HG02884 (cell line): ENCODE measurements around the gene MRPL3.
"Not testable (repeated sequence)": the region's sequence is repeated elsewhere in the genome, so short reads cannot be mapped to it uniquely, and the experiment has no call there.

Experiments used
- ATAC-seq: cut with Tn5 transposase; IDR thresholded peaks from one replicate; pipeline ENCODE4 v1.9.1; 2021; ENCODE audit warnings: mild to moderate bottlenecking, moderate library complexity; ENCODE audit not compliant: unreplicated experiment

MRPL3 gene

DNA sequence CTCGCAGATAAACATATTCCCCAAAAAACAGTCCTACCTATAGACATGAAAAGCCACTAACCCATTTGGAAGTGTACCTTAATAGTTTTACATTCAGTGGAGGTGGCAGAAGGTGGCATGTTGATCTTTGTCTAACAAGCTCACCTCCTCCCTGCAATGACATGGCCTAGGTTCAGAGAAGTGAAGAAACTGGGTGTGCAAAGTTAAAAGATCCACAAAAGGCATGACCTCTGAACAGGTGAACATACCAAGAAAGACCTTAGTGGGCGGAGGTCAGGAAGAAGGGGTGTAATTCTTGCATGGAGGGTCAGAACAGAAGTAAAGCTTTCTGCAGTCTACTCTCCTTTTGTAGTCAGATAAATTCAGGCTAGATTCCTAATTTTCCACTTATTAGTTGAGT is 822 bp downstream of the MRPL3 start:
- no peak for ATAC-seq

DNA sequence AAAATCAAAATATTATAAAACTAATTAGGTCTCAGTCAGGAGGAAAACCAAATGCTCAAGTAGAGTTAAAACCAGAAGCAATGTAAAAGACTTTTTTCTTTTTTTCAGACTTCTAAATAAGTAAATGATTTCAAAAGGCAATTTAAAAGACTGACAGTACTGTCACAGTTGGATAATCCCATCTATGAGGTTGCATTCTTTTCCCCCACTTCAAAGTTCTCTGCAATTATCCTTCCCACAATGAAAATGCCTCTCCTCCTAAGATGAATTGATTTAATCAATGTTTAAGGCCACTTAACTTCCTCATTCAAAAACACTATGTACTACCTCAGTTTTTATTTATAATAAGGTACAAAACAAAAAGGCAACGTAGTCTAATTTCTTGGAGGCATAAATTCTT is 8.1 kb downstream of the MRPL3 start:
- ATAC-seq = no peak

DNA sequence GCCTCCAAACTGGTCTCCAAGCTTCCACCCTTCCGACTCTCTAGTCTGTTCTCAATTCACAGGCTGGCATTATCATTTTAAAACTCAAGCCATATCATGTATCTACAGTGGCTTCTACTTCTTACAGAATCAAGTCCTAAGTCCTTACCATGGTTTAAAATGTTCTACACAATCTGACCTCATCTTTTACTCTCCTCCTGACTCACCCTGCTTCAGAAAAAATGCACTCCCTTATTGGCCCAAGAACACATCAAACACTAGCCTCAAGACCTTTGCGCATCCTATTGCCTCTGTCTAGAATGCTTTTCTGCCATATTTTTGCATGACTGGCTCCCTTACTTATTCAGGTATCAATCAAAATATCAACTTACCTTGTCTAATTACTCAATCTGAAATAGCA is 11.0 kb downstream of the MRPL3 start:
- no peak for ATAC-seq

DNA sequence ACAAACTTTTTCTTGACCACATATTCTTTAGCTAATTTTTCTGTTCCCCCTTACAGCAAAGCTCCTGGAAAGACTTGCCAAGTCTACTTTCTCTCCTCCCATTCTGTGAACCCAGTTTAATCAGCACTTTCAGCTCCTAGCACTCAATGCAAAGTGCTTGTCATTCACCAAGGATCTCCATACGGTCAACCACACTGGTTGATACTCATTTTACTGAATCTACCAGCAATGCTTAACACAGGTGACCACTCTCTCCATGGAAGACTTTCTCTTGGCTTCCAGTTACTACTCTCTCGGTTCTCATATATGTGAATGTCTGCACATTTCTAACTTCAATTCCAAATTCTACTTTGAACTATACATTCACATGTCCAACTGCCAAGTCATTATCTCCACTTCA is 11.7 kb downstream of the MRPL3 start:
- no peak for ATAC-seq

DNA sequence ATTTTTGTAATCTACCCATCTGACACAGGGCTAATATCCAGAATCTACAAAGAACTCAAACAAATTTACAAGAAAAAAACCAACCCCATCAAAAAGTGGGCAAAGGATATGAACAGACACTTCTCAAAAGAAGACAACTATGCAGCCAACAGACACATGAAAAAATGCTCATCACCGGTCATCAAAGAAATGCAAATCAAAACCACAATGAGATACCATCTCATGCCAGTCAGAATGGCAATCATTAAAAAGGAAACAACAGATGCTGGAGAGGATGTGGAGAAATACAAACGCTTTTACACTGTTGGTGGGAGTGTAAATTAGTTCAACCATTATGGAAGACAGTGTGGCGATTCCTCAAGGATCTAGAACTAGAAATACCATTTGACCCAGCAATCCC is 16.2 kb downstream of the MRPL3 start:
- not testable (repeated sequence) for ATAC-seq

DNA sequence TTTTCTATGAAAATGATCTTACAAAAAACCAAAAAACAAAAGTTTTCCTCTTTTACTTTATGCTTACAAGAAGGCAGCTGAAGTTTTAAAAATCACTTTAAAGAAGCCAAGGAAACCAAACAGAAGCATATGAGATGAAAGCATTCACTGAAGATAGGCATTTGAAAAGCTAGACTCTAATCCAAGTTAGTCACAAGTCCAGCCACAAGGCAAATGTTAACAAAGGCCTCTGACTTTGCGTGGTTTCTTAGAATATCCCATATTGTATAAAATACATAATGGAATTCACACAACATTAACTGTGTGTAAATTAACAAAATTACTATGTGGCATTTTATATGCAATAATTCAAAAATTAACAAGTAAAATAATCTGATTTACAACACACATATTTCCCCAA is 17.7 kb downstream of the MRPL3 start:
- no peak for ATAC-seq

DNA sequence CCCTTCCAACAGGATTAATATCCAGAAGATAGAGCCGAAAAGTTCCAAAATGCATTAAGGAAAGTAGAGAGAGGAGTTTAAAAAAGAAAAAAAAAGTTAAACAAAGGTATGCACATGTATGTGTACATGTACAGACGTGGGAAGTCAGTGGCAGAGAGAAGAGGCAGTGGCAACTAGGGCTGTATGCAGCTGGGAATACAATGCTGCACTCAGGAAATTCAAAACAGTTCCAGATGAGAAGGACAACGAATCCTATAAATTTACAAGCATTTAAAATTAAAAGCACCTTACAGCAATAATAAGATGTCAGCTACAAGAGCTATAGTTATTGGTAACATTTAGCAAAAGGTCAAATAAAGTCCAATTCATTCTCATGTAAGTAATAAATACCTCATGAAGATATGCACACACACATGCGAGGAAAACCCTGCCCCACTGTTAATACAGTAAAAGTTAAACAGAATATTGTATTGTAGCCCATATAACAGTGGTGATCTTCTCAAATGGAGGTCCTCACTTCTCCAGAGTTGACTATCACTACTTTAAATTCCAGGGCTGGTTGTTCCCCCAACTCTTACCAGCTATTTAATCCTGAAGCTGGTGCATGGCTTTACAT is 18.2 kb downstream of the MRPL3 start:
- ATAC-seq = no peak

DNA sequence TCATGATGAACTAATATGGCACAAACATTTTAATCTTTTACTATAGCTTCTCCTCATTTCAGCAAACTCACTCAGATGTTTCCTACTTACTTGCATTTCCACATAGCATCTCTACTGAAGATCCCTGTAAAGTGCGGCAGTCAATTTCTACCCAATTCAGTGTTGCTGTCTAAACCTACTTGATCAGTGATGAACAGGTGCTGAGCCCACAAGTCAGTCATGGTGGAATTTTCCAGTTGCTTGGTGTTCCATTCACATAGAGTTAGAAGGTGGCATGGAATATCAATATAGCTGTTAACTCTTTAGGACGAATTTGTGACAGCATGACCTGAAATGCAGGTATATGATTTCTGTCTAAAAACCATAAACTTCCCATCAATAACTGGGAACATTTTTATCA is 22.7 kb downstream of the MRPL3 start:
- ATAC-seq = no peak

DNA sequence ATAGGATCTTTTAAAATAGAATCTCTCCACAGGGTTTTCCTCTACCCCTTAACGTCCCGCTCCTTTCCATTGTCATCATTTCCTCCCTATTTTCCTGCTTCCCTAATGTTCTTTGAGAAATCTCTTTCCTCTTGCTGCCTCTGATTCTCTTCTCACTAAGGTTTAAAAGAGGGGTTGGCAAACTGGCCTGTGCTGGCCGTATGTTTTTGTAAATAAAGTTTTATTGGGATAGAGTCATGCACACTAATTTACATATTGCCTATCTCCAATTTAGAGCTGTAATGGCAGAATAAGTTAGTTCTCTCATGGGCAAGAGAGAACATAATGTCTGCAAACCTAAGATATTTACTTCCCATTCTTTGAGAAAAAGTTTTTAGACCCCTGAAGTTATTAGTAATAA is 25.0 kb downstream of the MRPL3 start:
- no peak for ATAC-seq

DNA sequence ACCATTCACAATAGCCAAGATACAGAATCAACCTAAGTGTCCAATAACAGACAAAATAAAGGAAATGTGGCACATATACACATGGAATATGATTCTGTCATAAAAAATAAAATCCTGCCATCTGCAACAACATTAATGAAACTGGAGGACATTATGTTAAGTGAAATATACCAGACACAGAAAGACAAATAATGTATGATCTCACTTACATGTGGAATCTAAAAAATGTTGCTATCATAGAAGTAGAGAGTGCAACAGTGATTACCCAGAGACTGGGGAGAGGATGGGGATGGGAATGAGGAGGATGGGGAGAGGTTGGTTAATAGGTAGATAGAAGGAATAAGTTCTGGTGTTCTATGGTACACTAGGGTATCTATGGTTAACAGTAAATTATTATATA is 28.7 kb downstream of the MRPL3 start:
- no peak for ATAC-seq

DNA sequence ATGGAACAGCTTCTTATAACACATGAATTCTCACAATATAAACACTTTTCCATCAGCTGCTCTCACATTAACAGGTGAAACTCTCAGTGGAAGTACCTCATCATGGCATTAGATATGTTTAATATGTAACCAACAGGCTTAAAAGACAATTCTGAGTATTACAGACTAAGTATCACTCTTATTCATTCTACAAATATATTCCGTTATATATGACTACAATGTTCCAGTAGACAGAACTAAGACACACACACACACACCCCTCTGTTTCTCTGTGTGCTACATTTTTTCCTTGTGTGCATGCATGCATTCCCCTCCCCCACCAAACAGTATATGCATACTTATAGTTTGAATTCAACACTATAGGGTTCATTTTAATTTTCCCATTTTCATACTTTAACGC is 32.4 kb downstream of the MRPL3 start:
- no peak for ATAC-seq

DNA sequence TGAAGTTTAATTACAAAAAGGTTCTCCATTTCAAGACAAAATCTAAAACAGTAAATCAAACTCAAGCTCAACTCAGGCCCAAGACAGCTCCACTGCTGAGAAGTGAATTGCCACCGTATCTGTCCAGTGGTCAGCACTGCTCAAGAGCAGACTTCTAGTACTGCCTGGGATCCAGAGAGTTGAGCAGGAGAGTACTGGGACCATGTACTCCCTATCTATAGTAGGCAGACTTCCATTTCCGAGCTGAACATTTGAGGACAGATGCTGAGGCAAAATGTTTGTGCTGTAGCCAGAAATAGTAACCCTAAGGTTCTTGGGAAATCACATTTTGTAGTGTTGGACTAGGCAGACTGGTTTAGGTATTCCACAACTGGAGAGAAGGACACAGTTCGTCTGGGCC is 44.1 kb downstream of the MRPL3 start:
- no peak for ATAC-seq

DNA sequence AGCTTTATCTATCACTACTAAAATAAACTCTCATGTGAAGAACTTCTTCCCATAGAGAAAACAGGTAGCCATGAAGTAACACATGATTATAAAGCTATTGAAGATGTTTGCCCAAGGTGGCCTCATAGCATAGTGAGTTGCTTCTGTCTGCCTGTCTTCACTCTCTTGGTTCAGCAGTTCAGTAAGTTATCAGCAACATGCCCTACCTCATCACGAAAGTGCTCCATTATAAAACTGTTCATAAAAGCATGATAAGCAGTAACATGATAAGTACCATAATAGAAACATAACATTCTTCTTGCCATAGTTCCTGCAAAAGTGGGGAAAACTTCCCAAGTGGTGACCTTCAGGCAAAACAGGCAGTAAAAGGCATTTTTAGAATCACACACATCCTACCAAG is 45.6 kb downstream of the MRPL3 start:
- no peak for ATAC-seq

DNA sequence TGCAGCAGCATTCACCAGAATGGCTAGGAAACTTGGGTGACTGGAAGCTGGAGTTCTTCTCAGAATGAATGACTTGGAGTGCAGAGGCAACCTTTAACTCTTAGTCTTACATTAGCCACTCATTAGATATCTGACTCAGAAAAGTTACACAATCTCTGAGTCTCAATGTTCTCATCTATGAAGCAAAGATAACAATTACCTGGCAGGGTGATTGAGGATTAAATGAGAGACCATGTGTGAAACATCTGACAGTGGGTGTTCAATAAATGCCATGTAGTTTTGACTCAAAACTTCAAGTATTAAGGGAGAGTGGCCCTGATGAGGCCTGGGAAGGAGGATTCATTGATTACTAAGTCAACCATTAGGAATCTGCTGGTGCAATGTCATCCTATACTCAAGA is 48.3 kb downstream of the MRPL3 start:
- no peak for ATAC-seq

DNA sequence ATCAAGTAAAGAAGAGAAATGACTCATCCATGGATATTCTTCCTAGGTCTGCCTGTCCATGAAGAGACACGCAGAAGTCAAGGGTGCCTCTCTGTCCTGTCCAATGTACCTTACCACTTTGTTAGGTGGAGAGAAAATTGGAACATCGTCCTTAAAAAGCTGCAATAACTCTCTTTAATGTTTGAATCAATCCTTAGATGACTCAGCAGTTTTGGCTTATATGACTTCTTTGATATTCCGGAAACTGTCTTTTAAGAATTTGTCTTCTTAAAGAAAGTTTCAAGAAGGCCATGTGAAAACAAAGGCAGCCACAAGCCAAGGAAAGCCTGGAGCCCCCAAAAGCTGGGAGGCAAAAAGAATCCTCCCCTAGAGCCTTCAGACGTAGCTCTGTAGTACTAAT is 49.2 kb downstream of the MRPL3 start:
- ATAC-seq = no peak

DNA sequence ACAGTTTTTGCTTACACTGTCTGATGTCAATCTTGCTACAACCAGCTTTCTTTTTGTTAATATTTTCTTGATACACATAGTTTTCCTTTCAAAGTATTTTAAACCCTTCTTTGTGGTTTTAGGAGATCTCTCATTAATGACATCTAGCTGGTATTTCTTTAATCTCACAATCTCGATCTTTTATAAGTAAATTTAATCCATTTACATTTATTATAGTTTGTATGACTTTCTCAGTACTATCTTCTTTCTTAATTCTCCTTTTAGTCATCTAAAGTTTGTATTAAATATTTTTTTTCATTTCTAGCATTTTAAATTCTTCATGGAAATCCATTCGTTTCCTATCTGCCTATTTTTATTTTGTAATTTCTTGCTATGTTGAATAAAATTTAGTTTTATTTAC is 55.4 kb downstream of the MRPL3 start:
- no peak for ATAC-seq

DNA sequence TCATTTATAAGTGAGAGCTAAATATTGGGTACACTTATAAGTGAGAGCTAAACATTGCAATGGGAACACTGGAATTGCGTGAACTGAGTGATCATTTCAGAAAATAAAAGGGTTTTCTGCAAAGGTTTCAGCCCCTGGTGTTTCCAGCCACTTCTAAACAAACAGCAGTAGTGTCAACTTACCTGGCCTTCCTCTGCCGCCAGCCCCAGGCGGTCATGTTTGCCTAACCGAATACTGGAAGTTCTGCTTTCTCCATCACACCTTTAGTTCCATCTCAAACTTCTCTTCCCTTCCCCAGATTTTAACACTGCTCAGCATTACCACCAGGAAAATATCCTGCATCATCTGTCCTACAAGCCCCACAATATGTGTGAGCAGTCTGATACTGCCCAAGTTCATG is 58.6 kb downstream of the MRPL3 start:
- no peak for ATAC-seq

DNA sequence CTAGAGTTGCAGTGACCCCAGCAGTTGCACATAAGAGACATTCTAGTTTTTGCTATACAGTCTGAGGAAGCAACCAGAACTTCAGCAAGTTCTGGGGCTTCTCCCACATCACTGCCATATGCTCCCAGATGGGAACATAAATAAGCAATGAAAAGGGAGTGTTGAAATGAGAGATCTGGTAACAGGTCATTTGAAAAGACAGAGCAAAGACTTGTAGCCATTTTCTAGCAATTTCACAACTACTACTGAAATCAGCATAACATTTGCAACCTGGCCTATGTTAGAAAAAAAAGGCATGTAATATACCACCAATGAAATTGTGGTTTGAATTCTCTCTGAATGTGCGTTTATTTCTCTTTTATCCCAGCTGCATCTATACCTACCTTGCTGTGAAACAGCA is 63.7 kb downstream of the MRPL3 start:
- no peak for ATAC-seq

DNA sequence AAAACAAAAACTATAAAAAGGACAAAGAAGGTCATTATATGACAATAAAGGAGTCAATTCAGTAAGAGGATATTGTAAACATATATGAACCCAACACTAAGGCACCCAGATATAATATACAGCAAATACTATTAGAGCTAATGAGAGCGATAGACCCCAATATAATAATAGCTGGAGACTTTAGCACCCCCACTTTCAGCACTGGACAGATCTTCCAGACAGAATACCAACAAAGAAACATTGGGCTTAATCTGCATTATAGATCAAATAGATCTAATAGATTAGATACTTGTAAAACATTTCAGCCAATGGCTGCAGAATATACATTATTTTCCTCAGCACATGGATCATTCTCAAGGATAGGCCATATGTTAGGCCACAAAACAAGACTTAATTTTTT is 67.8 kb downstream of the MRPL3 start:
- no peak for ATAC-seq

DNA sequence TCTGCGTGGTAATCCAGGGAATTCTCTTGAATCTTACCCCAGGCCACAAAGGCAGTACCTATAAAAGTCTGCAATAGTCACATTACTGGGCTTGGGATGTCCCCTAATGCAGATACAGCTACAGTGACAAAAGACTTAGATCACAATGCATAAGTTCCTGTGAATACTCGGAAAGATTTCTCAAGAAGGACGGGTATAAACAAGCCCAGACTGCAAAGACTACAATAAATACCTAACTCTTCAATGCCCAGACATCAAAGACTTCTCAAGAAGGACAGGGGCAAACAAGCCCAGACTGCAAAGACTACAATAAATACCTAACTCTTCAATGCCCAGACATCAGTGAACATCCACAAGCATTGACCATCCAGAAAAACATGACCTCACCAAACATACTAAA is 70.3 kb downstream of the MRPL3 start:
- ATAC-seq = no peak

DNA sequence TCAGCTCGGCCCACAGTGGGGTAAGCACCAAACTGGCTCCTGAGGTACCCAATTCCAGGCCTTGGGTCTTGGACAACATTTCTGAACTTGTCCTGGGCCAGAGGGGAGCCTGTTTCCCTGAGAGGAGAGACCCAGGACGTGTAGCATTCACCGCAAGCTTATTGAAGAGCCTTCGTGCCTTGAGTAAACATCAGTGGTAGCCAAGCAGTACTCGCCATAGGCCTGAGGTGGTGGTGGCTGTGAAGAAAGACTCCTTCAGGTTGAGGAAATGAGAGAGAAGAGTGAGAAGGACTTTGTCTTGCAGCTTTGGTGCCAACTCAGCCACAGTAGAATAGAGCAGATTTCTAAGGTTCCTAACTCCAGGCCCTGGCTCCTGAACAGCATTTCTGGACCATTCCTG is 71.0 kb downstream of the MRPL3 start:
- no peak for ATAC-seq

DNA sequence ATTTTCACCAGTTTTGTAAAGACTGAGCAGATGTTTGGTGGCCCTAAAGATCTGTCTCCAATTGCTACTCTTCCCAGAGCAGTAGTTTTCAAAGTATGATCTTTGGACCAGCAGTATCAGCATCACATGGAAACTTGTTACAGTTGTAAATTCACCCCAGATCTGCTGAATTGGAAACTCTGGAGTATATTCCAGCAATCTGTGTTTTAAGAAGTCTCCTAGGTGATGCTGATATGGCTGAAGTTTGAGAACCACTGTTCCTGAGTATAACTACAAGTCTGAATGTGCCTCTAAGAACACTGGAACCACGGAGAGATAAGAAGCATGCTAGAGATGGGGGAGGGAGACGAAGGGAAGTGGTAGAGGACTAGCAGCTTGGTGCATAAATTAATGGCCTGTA is 75.5 kb downstream of the MRPL3 start:
- ATAC-seq = no peak

DNA sequence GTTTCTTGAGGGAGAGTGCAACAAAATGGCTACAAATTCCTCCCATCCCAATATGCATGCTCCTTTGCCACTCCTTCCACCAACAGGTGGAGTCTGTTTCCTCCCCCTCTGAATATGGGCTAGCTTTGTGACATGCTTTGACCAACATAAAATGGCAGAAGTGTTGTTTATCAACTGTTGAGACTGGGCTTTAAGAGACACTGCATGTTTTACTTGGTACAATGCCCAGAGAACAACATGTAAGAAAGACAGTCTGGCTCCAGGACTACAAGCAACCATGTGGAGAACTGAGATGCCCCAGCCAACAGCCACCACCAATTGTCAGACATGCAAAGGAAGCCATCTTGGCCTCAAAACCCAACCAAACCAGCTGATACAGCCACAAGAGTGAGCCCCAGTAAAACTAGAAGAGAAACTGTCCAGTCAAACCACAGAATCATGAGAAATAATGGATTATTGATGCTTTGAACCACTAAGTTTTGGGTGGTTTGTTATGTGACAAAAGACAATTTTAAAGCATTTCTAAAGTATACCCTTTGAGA is 80.7 kb downstream of the MRPL3 start:
- ATAC-seq = no peak
